Activated T-cell treated with anti-CD3 and anti-CD28 coated beads, Interleukin-2, amount 50 U/mL, for 24 hours (primary cell): ENCODE data around the gene SLC12A7.
"Not testable (repeated sequence)": the region's sequence is repeated elsewhere in the genome, so short reads cannot be mapped to it uniquely, and the experiment has no call there.

ENCODE experiments used
- DNase-seq: peaks from one replicate; pipeline ENCODE4 v3.0.0-alpha.2; 2020
- H3K27ac Mint-ChIP-seq: 2 replicates; pipeline ENCODE4 v1.8.0; 2020; ENCODE audit warnings: mild to moderate bottlenecking, mixed read lengths
- H3K27me3 Mint-ChIP-seq: 2 replicates; pipeline ENCODE4 v1.8.0; 2020; ENCODE audit warnings: mixed read lengths
- H3K36me3 Mint-ChIP-seq: 2 replicates; pipeline ENCODE4 v1.8.0; 2020; ENCODE audit warnings: low read depth, mixed read lengths
- H3K4me1 Mint-ChIP-seq: 2 replicates; pipeline ENCODE4 v1.8.0; 2020; ENCODE audit warnings: low read depth, mixed read lengths
- H3K4me3 Mint-ChIP-seq: 2 replicates; pipeline ENCODE4 v1.8.0; 2020; ENCODE audit warnings: mild to moderate bottlenecking, moderate library complexity, mixed read lengths
- H3K9me3 Mint-ChIP-seq: 2 replicates; pipeline ENCODE4 v1.8.0; 2020; ENCODE audit warnings: mixed read lengths

The SLC12A7 gene

GRCh38 chr5:1029945-1030625 lies 81.8 kb downstream of the SLC12A7 start:
- Mint-ChIP-seq H3K27ac (no peak overlapping the region), H3K27me3 (peaks cover 4% of the 10 kb centered on the region), H3K4me3 (no peak overlapping the region), H3K9me3 (no peaks in the 10 kb centered on the region), H3K4me1 (no peaks in the 10 kb centered on the region), H3K36me3 (no peaks in the 10 kb centered on the region)
- no peak for DNase-seq

DNA sequence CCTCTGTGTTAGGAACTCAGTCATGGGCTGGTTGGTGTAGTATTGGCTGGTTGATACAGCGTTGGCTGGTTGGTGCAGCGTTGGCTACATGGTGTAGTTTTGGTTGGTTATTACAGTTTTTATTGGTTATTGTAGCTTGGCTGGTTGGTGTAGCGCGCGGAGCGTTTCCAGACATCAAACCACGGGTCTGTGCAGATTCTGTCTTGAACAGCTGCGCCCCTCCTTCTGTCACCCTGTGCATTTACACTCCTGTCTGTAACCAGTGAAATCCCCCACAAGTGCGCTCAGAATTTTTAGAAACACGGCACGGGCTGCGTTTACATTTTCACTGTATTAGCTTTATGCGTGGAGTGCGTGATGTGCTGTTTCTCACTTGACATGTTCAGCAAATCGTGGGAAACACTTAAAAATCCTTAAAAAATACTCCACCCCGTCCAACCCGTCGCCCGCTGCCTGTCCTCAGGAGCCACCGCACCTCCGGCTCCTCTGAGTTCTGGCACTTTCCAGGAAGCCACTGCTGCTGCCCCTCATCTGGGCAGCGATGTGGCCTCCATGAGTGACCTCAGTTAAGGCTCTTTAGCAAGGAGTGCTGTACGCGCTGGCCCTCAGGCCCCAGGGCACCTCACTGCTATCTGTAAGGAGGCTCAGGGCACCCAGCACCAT lies 82.5 kb downstream of the SLC12A7 start:
- Mint-ChIP-seq H3K4me1 (no peaks in the 10 kb centered on the region), H3K36me3 (no peaks in the 10 kb centered on the region), H3K27me3 (peaks cover 4% of the 10 kb centered on the region), H3K4me3 (no peak overlapping the region), H3K9me3 (no peaks in the 10 kb centered on the region), H3K27ac (no peak overlapping the region)
- no peak for DNase-seq

DNA sequence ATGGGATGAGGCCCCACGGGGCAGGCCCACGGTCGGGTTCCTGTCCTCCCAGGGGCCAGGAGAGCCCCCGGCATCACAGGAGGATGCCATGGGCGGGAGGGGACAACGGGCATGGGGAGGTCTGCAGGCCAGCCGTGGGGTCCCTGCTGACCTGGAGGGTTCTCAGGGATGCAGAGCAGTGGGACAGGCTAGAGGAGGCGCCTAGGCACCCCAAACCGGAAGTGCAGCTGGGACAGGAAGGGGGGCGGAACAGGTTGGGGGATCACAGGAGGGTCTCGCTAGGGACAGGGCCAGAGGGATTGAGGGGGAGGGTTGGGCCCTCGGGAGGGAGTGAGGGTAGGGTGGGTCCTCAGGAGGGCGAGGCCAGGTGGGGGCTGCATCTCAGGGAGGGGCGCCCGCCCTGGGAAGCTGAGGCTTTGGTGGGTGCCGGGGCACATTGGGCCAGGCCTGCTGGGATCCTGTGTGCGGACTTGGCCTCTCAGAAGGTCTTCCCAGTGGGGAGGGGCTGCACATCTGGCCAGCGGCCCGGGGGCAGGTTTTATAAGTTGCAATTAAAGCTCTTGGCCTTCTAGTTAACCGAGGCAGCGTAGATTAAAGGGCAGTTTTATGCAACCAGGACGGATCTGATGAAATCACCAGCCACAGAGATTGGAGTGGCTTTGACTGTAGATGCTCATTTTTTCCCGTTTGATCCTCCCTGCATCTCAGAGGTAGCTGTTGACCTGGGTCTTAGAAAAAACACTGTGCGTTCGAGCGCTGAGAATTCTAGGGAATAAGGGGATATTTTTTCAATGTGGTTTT lies 83.2 kb downstream of the SLC12A7 start:
- no peaks in the 10 kb centered on the region for H3K4me1 Mint-ChIP-seq
- H3K4me3 Mint-ChIP-seq, result no peak overlapping the region
- H3K36me3 Mint-ChIP-seq, result no peaks in the 10 kb centered on the region
- no peak overlapping the region for H3K27ac Mint-ChIP-seq
- DNase-seq, result no peak
- peaks cover 4% of the 10 kb centered on the region for H3K27me3 Mint-ChIP-seq
- no peaks in the 10 kb centered on the region for H3K9me3 Mint-ChIP-seq

GRCh38 chr5:1027631-1028441 lies 84.0 kb downstream of the SLC12A7 start:
- H3K36me3 Mint-ChIP-seq, result no peaks in the 10 kb centered on the region
- peaks cover 4% of the 10 kb centered on the region for H3K27me3 Mint-ChIP-seq
- H3K27ac Mint-ChIP-seq, result no peak overlapping the region
- H3K9me3 Mint-ChIP-seq, result no peaks in the 10 kb centered on the region
- H3K4me1 Mint-ChIP-seq, result no peaks in the 10 kb centered on the region
- no peak overlapping the region for H3K4me3 Mint-ChIP-seq
- DNase-seq, result no peak

DNA sequence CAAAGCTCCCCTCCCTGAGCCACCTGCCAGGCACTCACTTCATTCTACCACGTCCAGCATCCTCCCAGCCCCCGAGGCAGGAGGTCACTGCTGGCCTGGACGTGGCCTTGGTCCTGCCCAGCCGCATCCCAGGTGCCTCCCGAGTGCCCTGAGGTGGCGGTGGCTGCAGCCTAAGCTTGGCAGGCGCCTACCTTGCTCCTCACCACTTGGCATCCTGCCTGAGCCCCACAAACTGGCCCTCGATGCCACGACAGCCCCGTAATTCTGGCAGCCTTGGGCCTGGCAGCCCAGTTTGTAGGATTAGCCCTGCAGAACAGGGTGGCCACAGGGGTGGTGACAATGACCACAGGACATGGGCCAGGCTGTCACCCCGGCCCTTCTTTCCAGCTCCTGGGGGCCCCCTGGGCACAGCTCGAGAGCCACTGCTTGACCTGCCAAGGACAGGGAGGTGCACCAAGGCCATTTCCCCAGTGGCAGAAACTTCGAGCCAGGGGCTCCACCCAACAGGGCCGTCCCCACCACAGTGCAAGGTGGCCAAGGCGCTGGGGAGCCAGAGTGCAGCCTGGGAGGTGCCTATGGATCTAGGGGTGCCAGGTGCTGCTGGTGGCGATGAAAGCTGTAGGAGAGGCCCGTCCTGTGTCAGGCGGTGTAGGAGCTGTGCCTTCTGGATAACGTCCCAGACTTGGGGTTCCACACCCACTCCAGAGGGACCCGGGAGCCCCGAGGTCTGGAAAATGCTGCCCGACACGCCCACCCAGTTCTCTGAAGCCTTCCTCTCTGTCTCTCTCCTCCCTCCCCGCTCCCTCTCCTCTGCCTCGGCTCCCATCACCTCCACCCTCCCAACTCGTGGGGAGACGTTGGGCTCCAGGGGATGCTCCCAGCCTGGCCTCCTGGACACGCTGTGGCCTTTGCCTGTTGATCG lies 84.9 kb downstream of the SLC12A7 start:
- no peaks in the 10 kb centered on the region for H3K36me3 Mint-ChIP-seq
- no peak overlapping the region for H3K4me3 Mint-ChIP-seq
- no peak for DNase-seq
- no peaks in the 10 kb centered on the region for H3K9me3 Mint-ChIP-seq
- peaks cover 4% of the 10 kb centered on the region for H3K27me3 Mint-ChIP-seq
- H3K4me1 Mint-ChIP-seq, result no peaks in the 10 kb centered on the region
- no peak overlapping the region for H3K27ac Mint-ChIP-seq

DNA sequence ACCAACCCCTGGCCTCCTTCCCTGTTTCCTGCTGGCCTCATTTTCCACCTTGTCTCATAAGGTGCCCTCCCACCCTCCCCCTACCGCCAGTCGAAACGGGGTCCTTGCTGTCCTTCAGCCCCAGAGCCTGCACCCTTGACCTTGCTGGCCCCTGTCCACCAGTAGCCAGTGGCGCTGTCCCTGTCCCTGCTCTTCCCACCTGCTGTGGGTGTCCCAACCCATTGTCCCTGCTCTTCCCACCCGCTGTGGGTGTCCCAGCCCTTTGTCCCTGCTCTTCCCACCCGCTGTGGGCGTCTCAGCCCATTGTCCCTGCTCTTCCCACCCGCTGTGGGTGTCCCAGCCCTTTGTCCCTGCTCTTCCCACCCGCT lies 89.9 kb downstream of the SLC12A7 start:
- not testable (repeated sequence) for H3K27me3 Mint-ChIP-seq, H3K4me1 Mint-ChIP-seq, H3K36me3 Mint-ChIP-seq, H3K4me3 Mint-ChIP-seq, H3K9me3 Mint-ChIP-seq, DNase-seq, H3K27ac Mint-ChIP-seq

- Mint-ChIP-seq H3K4me1 (no peaks in the 10 kb centered on the region), H3K27ac (no peak overlapping the region), H3K36me3 (no peaks in the 10 kb centered on the region), H3K27me3 (no peaks in the 10 kb centered on the region), H3K4me3 (no peak overlapping the region), H3K9me3 (no peaks in the 10 kb centered on the region)
- DNase-seq, result no peak
These were observed 90.5 kb downstream of the SLC12A7 start for GRCh38 chr5:1021136-1021968.

DNA sequence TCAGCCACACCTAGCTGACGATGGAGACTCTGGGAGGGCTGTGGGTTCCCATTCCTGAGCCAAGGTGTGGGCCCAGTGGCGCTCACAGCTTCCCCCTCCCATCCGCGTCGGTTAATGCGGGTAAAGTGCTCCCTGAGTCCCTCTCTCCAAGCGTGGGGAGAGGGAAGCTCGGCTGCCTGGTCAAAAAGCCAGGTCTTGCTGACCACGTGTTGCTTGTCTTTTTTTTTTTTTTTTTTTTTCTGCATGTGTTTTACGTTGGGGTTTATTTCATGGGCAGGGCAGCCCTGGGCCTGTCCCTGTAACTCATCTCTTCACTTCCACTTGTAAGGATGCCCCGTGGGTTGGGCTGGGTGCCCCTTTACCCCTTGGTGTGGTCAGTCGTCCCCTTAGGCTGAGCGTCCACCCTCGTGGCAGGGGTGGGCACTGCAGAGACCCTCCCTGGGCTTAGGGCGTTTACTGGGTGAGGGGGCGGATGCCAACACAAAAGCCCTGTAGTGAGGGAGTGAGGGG lies 91.4 kb downstream of the SLC12A7 start:
- no peak for DNase-seq
- Mint-ChIP-seq H3K4me3 (no peak overlapping the region), H3K27me3 (no peaks in the 10 kb centered on the region), H3K9me3 (no peaks in the 10 kb centered on the region), H3K27ac (no peak overlapping the region), H3K36me3 (no peaks in the 10 kb centered on the region), H3K4me1 (no peaks in the 10 kb centered on the region)

DNA sequence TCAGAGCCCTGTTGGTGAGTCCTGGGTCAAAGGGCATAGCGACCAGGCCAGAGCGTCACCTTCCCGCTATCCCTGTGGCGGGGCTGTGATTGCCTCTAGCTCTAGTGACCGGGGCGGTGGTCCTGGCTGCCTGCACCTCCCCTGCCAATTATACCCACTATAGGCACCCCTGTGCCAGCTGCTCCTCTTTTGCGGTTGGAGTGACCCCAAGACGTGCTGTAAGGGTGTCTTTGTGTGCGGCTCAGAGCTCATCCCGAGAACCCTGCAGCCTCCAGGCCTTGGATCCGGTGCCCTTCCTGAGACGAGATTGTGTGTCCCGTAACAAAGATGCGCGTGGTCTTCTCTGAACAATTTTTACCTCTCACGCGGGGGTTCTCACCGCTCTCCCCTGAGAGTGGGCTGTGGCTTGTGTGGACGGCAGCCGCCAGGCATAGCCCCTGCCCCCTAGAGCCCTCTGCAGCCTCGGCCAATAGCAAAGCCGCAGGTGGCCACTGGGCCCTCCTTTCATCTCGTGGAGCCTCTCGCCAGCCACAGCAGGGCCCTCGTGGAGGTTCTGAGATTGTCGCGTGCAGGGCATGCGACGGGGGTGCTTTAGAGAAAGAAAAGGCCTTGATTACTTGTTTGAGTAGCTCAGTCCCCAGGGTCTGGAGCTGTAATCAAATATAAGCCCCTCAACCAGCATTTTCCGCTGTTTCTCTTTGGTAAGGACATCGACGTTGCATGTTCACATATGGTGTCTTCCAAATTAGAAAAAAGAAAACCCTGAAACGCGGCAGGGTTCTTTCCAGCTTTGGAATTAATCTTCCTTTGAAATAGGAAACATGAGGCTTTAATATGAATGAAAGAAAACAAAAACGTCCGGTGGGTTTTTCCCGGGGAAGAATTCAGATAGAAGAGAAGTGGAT lies 92.6 kb downstream of the SLC12A7 start:
- Mint-ChIP-seq H3K36me3 (no peaks in the 10 kb centered on the region), H3K27me3 (no peaks in the 10 kb centered on the region), H3K27ac (no peak overlapping the region), H3K4me3 (no peak overlapping the region), H3K9me3 (no peaks in the 10 kb centered on the region), H3K4me1 (no peaks in the 10 kb centered on the region)
- DNase-seq, result no peak

- Mint-ChIP-seq H3K27ac (no peak overlapping the region), H3K4me1 (no peaks in the 10 kb centered on the region), H3K4me3 (no peak overlapping the region), H3K9me3 (no peaks in the 10 kb centered on the region), H3K36me3 (no peaks in the 10 kb centered on the region), H3K27me3 (no peaks in the 10 kb centered on the region)
- no peak for DNase-seq
These were observed 93.3 kb downstream of the SLC12A7 start for GRCh38 chr5:1018596-1018995.

DNA sequence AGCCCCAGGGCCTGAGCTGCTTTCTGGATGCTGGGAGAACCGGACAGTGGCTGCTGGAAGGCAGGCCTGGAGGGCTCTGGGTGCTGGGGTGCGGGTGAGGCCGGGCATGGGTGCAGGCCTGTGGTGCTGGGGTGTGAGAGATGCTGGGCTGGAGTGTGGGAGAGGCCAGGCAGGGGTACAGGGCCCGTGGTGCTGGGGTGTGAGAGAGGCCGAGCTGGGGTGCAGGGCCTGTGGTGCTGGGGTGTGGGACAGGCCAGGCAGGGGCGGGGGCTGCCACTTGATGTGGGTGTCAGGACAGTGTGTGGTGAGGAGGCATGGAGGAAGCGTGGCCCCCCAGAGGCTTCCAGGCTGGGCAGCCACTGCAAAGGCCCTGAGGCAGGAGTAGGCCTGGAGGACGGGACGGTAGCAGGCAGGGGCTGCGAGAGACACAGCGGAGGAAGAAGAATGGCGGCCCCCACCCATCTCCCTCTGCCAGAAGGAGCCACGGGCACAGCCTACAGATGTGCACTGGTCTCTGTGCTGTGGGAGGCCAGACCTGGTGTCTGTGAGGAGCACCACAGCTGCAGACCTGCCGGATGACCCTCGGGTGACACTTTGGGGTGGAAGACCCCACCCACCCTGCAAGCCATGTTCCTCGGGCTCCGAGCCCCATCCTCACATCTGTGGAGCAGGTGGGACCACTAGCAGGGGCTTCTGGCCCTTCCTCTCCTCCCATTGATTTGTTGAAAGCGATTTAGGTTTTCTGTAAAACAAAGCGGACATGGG lies 94.0 kb downstream of the SLC12A7 start:
- Mint-ChIP-seq H3K4me3 (no peak overlapping the region), H3K27ac (no peak overlapping the region), H3K9me3 (no peaks in the 10 kb centered on the region), H3K27me3 (peaks cover 1% of the 10 kb centered on the region), H3K4me1 (no peaks in the 10 kb centered on the region), H3K36me3 (no peaks in the 10 kb centered on the region)
- DNase-seq, result no peak

DNA sequence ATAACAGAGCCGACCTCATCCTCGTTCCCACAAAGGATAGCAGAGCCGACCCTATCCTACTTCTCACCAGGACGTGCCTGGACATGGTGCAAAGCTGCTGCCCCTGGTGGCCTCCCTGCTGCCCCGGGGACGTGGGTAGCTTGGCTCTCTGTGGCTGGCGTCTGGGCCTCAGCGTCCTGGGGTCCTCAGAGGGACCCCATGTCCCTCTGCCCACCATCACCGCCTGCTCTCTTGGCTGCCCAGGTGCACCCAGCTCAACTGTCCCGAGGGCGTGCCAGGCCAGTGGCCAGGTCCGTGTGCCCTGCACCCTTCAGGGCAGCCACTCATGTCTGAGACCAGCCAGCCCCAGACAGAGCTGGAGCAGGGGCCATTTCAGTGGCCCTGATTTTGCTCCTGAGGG lies 94.8 kb downstream of the SLC12A7 start:
- Mint-ChIP-seq H3K27me3 (peaks cover 6% of the 10 kb centered on the region), H3K4me3 (no peak overlapping the region), H3K9me3 (no peaks in the 10 kb centered on the region), H3K36me3 (no peaks in the 10 kb centered on the region), H3K27ac (no peak overlapping the region), H3K4me1 (no peaks in the 10 kb centered on the region)
- no peak for DNase-seq
